ENCODE results near the gene DNAJC11.
A peak's percentile ranks its signal among the peaks of the same experiment; 100 is the strongest.

The DNAJC11 gene

GRCh38 chr1:6624710-6625583, 76.7 kb downstream of the DNAJC11 start, which contains the start of gene THAP3:
THAP3 (plus strand) TSS chr1:6624868; CDS start chr1:6625219, 351 bp downstream.
- peak; percentile 72 to 89 (median 81) for DNase-seq (ENCODE audit: low read depth in 3 of 3)

GRCh38 chr1:6623269-6623965, 78.2 kb downstream of the DNAJC11 start:
- no peak for DNase-seq (ENCODE audit: low read depth in 3 of 3)

GRCh38 chr1:6622396-6623152, 79.0 kb downstream of the DNAJC11 start:
- no peak for DNase-seq (ENCODE audit: low read depth in 3 of 3)

GRCh38 chr1:6621429-6622391, 79.9 kb downstream of the DNAJC11 start:
- DNase-seq (ENCODE audit: low read depth in 3 of 3): no peak

GRCh38 chr1:6619045-6619444, 82.6 kb downstream of the DNAJC11 start:
- DNase-seq (ENCODE audit: low read depth in 3 of 3): no peak

GRCh38 chr1:6614929-6615785, 86.5 kb downstream of the DNAJC11 start:
- DNase-seq (ENCODE audit: low read depth in 3 of 3): no peak

GRCh38 chr1:6614019-6614928, 87.3 kb downstream of the DNAJC11 start:
- DNase-seq (ENCODE audit: low read depth in 3 of 3): peak in 2 of 3 experiments; percentile 20 to 58

- DNase-seq (ENCODE audit: low read depth in 3 of 3): peak; percentile 99 to 100 (median 100)
Measured at GRCh38 chr1:6613361-6614018, 88.1 kb downstream of the DNAJC11 start, which contains the start of gene PHF13. PHF13 (plus strand) TSS chr1:6613731; CDS start chr1:6614067, 336 bp downstream.

- no peak for DNase-seq (ENCODE audit: low read depth in 3 of 3)
Measured at GRCh38 chr1:6612641-6613360, 88.8 kb downstream of the DNAJC11 start.

- DNase-seq (ENCODE audit: low read depth in 3 of 3): peak in 1 of 3 experiments; percentile 32
Measured at GRCh38 chr1:6603915-6604558, 97.6 kb downstream of the DNAJC11 start.

GRCh38 chr1:6603238-6603914, 98.2 kb downstream of the DNAJC11 start:
- peak in 1 of 3 experiments; percentile 51 for DNase-seq (ENCODE audit: low read depth in 3 of 3)

- DNase-seq (ENCODE audit: low read depth in 3 of 3): peak; percentile 70 to 90 (median 71)
Measured at GRCh38 chr1:6602669-6603237, 98.9 kb downstream of the DNAJC11 start, which contains the start of gene KLHL21. KLHL21 (minus strand) TSS chr1:6602869; CDS start chr1:6602817, 52 bp downstream.

- DNase-seq (ENCODE audit: low read depth in 3 of 3): peak in 1 of 3 experiments; percentile 31
Measured at GRCh38 chr1:6601923-6602668, 99.5 kb downstream of the DNAJC11 start.

- DNase-seq (ENCODE audit: low read depth in 3 of 3): peak; percentile 72 to 86 (median 82)
Measured at GRCh38 chr1:6601049-6601922, 100.3 kb downstream of the DNAJC11 start.

Measured in stimulated activated CD4-positive, alpha-beta T cell treated with anti-CD3 and anti-CD28 coated beads, TNF-alpha, amount 100 ng/mL, for 24 hours (primary cell).